RWPE1 (cell line): ENCODE measurements around the gene TPST2.

ENCODE experiments used
- CTCF ChIA-PET: fragments of 350-600 bp; sonication (Branson Sonifier 250); formaldehyde crosslinking; extraction: SDS; loops from one replicate; lab custom pipeline; 2021; lab: Yijun Ruan, JAX
- POLR2A ChIA-PET: fragments of 400-600 bp; formaldehyde crosslinking; extraction: SDS; loops from one replicate; lab custom pipeline; 2020; ENCODE audit warnings: antibody characterized with exemption; ENCODE audit not compliant: low non-redundant PET; lab: Yijun Ruan, JAX
- DNase-seq: peaks from one replicate; pipeline ENCODE4 v3.0.0; 2012; ENCODE audit warnings: low spot score
- H3K27ac ChIP-seq: fragments of 450-650 bp; 2 replicates; pipeline ENCODE4 v1.5.1; 2017
- TF ChIP-seq, protein P1 (sequence below): fragments of 450-650 bp; conservative IDR thresholded peaks from 2 replicates; pipeline ENCODE4 v1.5.1; 2017; ENCODE audit warnings: low read depth, mild to moderate bottlenecking

Gene TPST2

DNA sequence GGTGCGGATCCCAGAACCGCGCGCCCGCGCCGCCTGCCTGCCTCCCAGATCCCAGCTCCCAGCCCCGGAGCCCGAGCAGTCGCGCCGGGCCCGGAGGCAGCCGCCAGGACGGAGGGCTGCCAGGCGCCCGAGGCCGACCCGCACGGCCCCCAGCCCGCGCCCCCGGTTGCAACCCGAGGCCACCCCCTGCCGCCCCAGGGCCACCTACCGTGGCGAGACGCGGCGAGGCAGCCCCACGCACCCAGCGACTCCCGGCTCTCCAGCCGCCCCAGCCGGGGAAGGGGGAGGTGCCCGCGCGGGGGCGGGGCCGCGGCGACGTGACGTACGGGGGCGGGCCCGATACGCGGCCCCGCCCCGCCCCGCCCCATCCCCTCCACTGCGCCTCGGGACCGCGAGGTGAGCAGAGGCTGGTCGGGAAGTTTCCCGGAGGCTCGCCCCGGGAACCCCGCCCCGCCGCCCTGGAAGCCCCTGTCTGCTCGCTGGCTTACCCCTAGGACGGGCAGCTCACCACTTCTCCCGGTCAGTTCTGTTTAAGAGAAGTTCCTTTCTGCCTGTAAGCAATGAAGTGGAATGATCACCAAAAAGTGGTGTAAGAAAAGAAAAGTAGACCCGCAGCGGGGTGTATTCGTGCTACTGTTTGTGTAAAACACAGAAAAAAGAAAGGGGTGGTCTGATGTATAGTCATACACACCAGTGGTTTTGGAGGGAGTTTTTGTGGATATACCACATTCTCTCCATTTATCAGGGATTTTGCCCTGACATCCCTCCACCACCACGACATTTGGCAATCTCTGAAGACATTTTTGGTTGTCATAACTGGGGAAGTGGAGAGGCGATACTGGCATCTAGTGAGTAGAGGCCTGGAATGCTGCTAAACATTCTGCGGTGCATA lies at the start of gene TPST2:
Gene TPST2, minus strand, starts transcription at position 288 of the 892 bp plus-strand sequence. CDS start 48,502 bp downstream, outside the sequence.
- ChIA-PET CTCF (no interaction called here), POLR2A (interaction anchor here (0.6 kb wide), 1 partner anchor 9 kb away, joined by 3 read pairs; no protein-coding TSS in a partner anchor)
- DNase-seq, result peak; percentile 75
- TF ChIP-seq, protein P1, sequence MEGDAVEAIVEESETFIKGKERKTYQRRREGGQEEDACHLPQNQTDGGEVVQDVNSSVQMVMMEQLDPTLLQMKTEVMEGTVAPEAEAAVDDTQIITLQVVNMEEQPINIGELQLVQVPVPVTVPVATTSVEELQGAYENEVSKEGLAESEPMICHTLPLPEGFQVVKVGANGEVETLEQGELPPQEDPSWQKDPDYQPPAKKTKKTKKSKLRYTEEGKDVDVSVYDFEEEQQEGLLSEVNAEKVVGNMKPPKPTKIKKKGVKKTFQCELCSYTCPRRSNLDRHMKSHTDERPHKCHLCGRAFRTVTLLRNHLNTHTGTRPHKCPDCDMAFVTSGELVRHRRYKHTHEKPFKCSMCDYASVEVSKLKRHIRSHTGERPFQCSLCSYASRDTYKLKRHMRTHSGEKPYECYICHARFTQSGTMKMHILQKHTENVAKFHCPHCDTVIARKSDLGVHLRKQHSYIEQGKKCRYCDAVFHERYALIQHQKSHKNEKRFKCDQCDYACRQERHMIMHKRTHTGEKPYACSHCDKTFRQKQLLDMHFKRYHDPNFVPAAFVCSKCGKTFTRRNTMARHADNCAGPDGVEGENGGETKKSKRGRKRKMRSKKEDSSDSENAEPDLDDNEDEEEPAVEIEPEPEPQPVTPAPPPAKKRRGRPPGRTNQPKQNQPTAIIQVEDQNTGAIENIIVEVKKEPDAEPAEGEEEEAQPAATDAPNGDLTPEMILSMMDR, result 0 out of 2 replicates have a peak, but pooled peaks have one; percentile 7
- H3K27ac ChIP-seq, result peak within 1 kb of the TSS; percentile 68

DNA sequence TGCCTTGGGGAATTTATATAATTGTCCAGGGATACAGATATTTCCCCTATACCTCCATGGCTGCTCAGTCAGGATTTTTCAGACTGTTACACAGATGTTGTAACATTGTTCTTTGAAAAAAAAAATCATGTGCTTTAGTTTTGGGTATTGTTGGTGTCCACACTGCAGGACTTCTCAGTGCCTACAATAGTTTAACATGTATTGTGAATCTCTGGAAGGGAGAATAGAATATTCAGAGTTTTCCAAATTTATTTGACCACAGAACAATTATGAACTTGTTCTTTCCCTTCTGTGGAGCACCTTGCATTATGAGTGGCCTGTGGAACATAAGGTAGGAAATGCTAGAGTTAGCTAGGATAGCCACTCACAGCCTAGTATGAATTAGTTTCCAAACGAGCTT lies 46.4 kb upstream of the TPST2 start:
- ChIA-PET CTCF (no interaction called here), POLR2A (no interaction called here)

DNA sequence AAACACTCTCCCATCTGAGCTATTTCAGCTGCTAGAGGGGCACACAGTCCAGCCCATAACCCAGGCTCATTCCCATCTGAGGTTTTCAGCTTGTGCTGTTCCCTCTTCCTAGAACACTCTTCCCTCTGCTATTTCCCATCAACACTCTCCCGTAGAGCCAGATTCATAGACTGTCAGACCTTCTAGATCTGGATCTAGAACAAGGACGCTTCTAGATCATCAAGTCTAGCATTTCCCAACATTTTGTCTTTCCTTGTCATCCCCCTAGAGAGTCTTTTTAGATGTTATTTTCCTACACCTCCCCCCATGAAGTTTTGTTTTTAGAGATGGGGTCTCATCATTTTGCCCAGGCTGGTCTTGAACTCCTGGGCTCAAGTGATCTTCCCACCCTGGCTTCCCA lies 45.2 kb upstream of the TPST2 start:
- DNase-seq, result no peak
- ChIA-PET CTCF (no interaction called here), POLR2A (no interaction called here)
- H3K27ac ChIP-seq, result no peak overlapping the region
- TF ChIP-seq, protein P1, result no peak

More for the DNA sequence above, 46.4 kb upstream of the TPST2 start:
- TF ChIP-seq, protein P1, result no peak
- no peak overlapping the region for H3K27ac ChIP-seq
- DNase-seq, result no peak

DNA sequence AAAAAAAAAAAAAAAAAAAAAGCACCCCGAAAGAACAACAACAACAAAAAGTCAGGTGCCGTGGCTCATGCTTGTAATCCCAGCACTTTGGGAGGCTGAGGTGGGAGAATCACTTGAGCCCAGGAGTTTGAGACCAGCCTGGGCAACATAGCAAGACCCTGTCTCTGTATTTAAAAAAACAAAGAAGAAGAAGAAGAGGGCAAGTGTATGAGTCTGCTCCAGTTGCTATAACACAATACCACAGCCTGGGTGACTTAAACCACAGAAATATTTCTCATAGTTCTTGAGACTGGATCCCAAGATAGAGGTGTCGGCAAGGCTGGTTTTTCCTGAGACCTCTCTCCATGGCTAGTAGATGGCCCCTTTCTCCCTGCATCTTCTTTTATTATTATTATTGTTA lies 44.3 kb upstream of the TPST2 start:
- DNase-seq, result no peak
- ChIA-PET POLR2A (no interaction called here), CTCF (no interaction called here)
- TF ChIP-seq, protein P1, result no peak
- no peak overlapping the region for H3K27ac ChIP-seq

DNA sequence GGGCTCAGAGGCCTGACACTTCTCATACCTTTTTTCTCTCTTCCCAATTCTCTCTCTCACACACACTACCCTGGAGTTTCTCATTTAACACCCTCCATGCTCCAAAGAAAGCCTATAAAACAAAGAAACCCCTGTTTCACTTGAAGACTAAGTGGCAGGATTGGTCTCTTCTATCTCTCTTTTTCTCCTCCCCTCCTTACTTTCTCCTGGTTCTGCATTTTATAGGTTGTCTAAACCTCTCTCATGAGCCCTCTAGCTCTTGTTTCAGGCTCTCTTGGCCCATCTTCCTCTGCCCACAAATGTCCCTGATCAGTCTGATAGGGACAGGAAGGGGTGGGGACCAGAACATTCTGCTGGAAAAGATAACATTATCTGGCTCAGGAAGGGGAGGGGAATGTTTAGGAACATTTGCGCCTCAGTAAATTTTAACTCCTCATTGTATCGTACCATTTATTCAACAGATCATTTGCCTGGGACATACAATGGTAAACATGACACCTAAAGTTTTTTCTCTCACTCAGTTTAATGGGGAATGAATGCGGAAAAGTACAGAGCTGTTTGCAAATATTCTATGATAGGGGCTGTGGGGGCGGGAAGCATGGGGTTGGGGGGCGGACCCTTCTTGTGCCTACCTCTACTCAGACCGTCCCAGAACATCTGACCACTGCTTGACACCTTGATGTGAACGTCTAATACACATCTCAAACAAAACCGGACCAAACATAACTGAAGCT lies 42.7 kb upstream of the TPST2 start:
- DNase-seq, result no peak
- TF ChIP-seq, protein P1, result no peak
- no peak overlapping the region for H3K27ac ChIP-seq
- CTCF ChIA-PET, result no interaction called here
- POLR2A ChIA-PET, result no interaction called here

DNA sequence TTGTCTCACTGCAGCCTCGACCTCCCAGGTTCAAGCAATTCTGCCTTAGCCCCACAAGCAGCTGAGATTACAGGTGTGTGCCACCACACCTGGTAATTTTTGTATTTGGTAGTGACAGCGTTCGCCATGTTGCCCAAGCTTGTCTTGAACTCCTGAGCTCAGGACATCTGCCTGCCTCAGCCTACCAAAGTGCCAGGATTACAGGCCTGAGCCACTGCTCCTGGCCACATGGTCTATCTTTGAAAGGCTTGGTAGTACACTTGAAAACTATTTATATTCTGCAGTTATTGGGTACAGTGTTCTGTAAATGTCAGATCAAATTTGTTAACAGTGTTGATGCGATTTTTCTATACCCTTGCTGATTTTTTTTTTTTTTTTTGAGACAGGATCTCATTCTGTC lies 41.4 kb upstream of the TPST2 start:
- TF ChIP-seq, protein P1, result no peak
- H3K27ac ChIP-seq, result no peak overlapping the region
- ChIA-PET POLR2A (no interaction called here), CTCF (interaction anchor here (0.6 kb wide), 1 partner anchor 71 kb away, joined by 4 read pairs; no protein-coding TSS in a partner anchor)
- DNase-seq, result no peak
